ENCODE data around the gene KRTAP21-1. TPM values are rescaled to one million over a fixed set of nuclear protein-coding genes. Genes with fewer than 3 reads are reported as not detected.

The KRTAP21-1 gene
- total RNA-seq, 1 experiment from 2014 or later, result not detected

- peaks cover 9% of the 10 kb centered on the region for H3K9me3 Mint-ChIP-seq (ENCODE audit: unreplicated experiment)
- H3K4me1 Mint-ChIP-seq (ENCODE audit: low read depth, unreplicated experiment), result no peaks in the 10 kb centered on the region
- POLR2A ChIA-PET, result no interaction called here
- Histone ChIP-seq H3K36me3 (ENCODE audit: control insufficient read depth, insufficient read depth, low read length) (no peaks in the 10 kb centered on the region), H3K4me3 (ENCODE audit: low read depth, low read length) (no peak overlapping the region), H3K27me3 (replicated peaks; ENCODE audit: control insufficient read depth, insufficient read depth, low read length) (no peaks in the 10 kb centered on the region), H3K9me3 (no peaks in the 10 kb centered on the region; the same call in 1 of the 2 replicates), H3K4me1 (no peaks in the 10 kb centered on the region)
- no peaks in the 10 kb centered on the region for H3K36me3 Mint-ChIP-seq (ENCODE audit: insufficient read depth, unreplicated experiment)
- TF ChIP-seq, protein P1, sequence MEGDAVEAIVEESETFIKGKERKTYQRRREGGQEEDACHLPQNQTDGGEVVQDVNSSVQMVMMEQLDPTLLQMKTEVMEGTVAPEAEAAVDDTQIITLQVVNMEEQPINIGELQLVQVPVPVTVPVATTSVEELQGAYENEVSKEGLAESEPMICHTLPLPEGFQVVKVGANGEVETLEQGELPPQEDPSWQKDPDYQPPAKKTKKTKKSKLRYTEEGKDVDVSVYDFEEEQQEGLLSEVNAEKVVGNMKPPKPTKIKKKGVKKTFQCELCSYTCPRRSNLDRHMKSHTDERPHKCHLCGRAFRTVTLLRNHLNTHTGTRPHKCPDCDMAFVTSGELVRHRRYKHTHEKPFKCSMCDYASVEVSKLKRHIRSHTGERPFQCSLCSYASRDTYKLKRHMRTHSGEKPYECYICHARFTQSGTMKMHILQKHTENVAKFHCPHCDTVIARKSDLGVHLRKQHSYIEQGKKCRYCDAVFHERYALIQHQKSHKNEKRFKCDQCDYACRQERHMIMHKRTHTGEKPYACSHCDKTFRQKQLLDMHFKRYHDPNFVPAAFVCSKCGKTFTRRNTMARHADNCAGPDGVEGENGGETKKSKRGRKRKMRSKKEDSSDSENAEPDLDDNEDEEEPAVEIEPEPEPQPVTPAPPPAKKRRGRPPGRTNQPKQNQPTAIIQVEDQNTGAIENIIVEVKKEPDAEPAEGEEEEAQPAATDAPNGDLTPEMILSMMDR (IDR thresholded peaks at IDR 0.05; ENCODE audit: insufficient read depth in 1 of 2, low read depth in 1 of 2, low read length in 1 of 2, severe bottlenecking in 1 of 2, unreplicated experiment in 1 of 2), result no peak
- H3K27me3 Mint-ChIP-seq (ENCODE audit: insufficient read depth, unreplicated experiment), result no peaks in the 10 kb centered on the region
- CTCF ChIA-PET, result no interaction called here
- no peak for DNase-seq
- H3K4me3 Mint-ChIP-seq (ENCODE audit: unreplicated experiment), result no peak overlapping the region
- no TSS peak for BruUV-seq (replicated peaks)
- intact Hi-C loops (cut with micrococcal nuclease; ENCODE audit: unreplicated experiment), result no loop called here
- H3K27ac Mint-ChIP-seq (ENCODE audit: unreplicated experiment), result no peak overlapping the region
These were observed 40.8 kb downstream of the KRTAP21-1 start for GRCh38 chr21:30714456-30714855.

GRCh38 chr21:30713766-30714165 is 41.5 kb downstream of the KRTAP21-1 start:
- no peaks in the 10 kb centered on the region for H3K36me3 ChIP-seq (ENCODE audit: control insufficient read depth, insufficient read depth, low read length)
- H3K9me3 Mint-ChIP-seq (ENCODE audit: unreplicated experiment), result peaks cover 9% of the 10 kb centered on the region
- no peaks in the 10 kb centered on the region for H3K4me1 Mint-ChIP-seq (ENCODE audit: low read depth, unreplicated experiment)
- no peaks in the 10 kb centered on the region for H3K36me3 Mint-ChIP-seq (ENCODE audit: insufficient read depth, unreplicated experiment)
- DNase-seq, result no peak
- no peaks in the 10 kb centered on the region for H3K4me1 ChIP-seq
- no peak overlapping the region for H3K27ac Mint-ChIP-seq (ENCODE audit: unreplicated experiment)
- CTCF ChIA-PET, result no interaction called here
- TF ChIP-seq, protein P1 (IDR thresholded peaks at IDR 0.05; ENCODE audit: insufficient read depth in 1 of 2, low read depth in 1 of 2, low read length in 1 of 2, severe bottlenecking in 1 of 2, unreplicated experiment in 1 of 2), result no peak
- BruUV-seq (replicated peaks), result no TSS peak
- no peak overlapping the region for H3K4me3 Mint-ChIP-seq (ENCODE audit: unreplicated experiment)
- no peak overlapping the region for H3K4me3 ChIP-seq (ENCODE audit: low read depth, low read length)
- H3K9me3 ChIP-seq, result no peaks in the 10 kb centered on the region; the same call in 1 of the 2 replicates
- POLR2A ChIA-PET, result no interaction called here
- no peaks in the 10 kb centered on the region for H3K27me3 Mint-ChIP-seq (ENCODE audit: insufficient read depth, unreplicated experiment)
- intact Hi-C loops (cut with micrococcal nuclease; ENCODE audit: unreplicated experiment), result no loop called here
- no peaks in the 10 kb centered on the region for H3K27me3 ChIP-seq (replicated peaks; ENCODE audit: control insufficient read depth, insufficient read depth, low read length)

DNA sequence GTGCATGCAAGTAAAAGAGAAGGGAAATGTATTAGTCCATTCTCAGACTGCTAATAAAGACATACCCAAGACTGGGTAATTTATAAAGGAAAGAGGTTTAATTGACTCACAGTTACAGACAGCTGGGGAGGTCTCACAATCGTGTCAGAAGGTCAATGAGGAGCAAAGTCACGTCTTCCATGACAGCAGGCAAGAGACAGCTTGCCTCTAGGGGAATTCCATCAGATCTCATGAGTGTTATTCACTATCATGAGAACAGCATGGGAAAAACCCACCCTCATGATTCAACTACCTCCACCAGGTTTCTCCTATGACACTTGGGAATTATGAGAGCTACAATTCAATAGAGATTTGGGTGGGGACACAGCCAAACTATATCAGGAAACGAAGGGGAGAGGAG is 44.7 kb downstream of the KRTAP21-1 start:
- peaks cover 9% of the 10 kb centered on the region for H3K9me3 Mint-ChIP-seq (ENCODE audit: unreplicated experiment)
- no peak overlapping the region for H3K4me3 ChIP-seq (ENCODE audit: low read depth, low read length)
- H3K27me3 Mint-ChIP-seq (ENCODE audit: insufficient read depth, unreplicated experiment), result no peaks in the 10 kb centered on the region

More for the DNA sequence above, 44.7 kb downstream of the KRTAP21-1 start:
- H3K27me3 ChIP-seq (replicated peaks; ENCODE audit: control insufficient read depth, insufficient read depth, low read length), result no peaks in the 10 kb centered on the region
- Mint-ChIP-seq H3K27ac (ENCODE audit: unreplicated experiment) (no peak overlapping the region), H3K4me1 (ENCODE audit: low read depth, unreplicated experiment) (no peaks in the 10 kb centered on the region), H3K4me3 (ENCODE audit: unreplicated experiment) (no peak overlapping the region), H3K36me3 (ENCODE audit: insufficient read depth, unreplicated experiment) (no peaks in the 10 kb centered on the region)
- H3K9me3 ChIP-seq, result no peaks in the 10 kb centered on the region
- CTCF ChIA-PET, result no interaction called here
- no TSS peak for BruUV-seq (replicated peaks)
- H3K36me3 ChIP-seq (ENCODE audit: control insufficient read depth, insufficient read depth, low read length), result no peaks in the 10 kb centered on the region
- DNase-seq, result no peak
- POLR2A ChIA-PET, result no interaction called here
- no peaks in the 10 kb centered on the region for H3K4me1 ChIP-seq
- intact Hi-C loops (cut with micrococcal nuclease; ENCODE audit: unreplicated experiment), result no loop called here
- TF ChIP-seq, protein P1 (IDR thresholded peaks at IDR 0.05; ENCODE audit: insufficient read depth in 1 of 2, low read depth in 1 of 2, low read length in 1 of 2, severe bottlenecking in 1 of 2, unreplicated experiment in 1 of 2), result no peak
